Panc1 (cell line): ENCODE measurements around the gene RANBP17. TPM values are rescaled to one million over a fixed set of nuclear protein-coding genes. Genes with fewer than 3 reads are reported as not detected.

Source experiments
- ATAC-seq: fragments of 200-7000 bp; cut with Tn5 transposase; 2 replicates; pipeline ENCODE4 v1.9.1; 2020; ENCODE audit warnings: mild to moderate bottlenecking, moderate library complexity
- BruUV-seq: library from RNA; stranded (reverse); fragments of 400-500 nt; replicated peaks from 2 replicates; lab custom pipeline; 2021; lab: Mats Ljungman, UMichigan
- CTCF ChIA-PET: fragments of 300-600 bp; sonication (Branson Sonifier 250); formaldehyde crosslinking; loops from one replicate; lab custom pipeline; 2022; ENCODE audit warnings: antibody characterized with exemption; lab: Charles Lee
- POLR2A ChIA-PET: fragments of 300-600 bp; sonication (Branson Sonifier 250); formaldehyde crosslinking; loops from one replicate; lab custom pipeline; 2022; ENCODE audit warnings: antibody characterized with exemption; lab: Charles Lee
- DNase-seq: peaks from one replicate; pipeline ENCODE4 v3.0.0-alpha.2; 2010; ENCODE audit warnings: low read depth, low spot score
- H3K27ac ChIP-seq: 2 replicates; pipeline ENCODE4 v1.5.1; 2011; ENCODE audit warnings: mild to moderate bottlenecking, low read length, inconsistent platforms
- H3K27me3 ChIP-seq: fragments of 200-500 bp; sonication (Bioruptor generic); 2 replicates; pipeline ENCODE4 v1.6.0; 2014; ENCODE audit warnings: low read length, inconsistent platforms; ENCODE audit not compliant: control insufficient read depth, insufficient read depth
- H3K36me3 ChIP-seq: fragments of 200-500 bp; sonication (Bioruptor generic); 2 replicates; pipeline ENCODE4 v1.5.1; 2014; ENCODE audit warnings: inconsistent platforms, mild to moderate bottlenecking, low read length, moderate library complexity; ENCODE audit not compliant: control insufficient read depth, insufficient read depth
- H3K4me1 ChIP-seq: 2 replicates; pipeline ENCODE4 v1.5.1; 2011; ENCODE audit warnings: inconsistent platforms, mild to moderate bottlenecking, low read length, moderate library complexity; ENCODE audit not compliant: control insufficient read depth, insufficient read depth
- H3K4me3 ChIP-seq, 2 experiments: 2 replicates each; pipeline ENCODE4 v1.5.1; 2011 to 2012; ENCODE audit warnings: low read depth in 2 of 2, low read length in 2 of 2, mild to moderate bottlenecking in 2 of 2, inconsistent platforms in 1 of 2, moderate library complexity in 1 of 2
- H3K9me3 ChIP-seq: fragments of 200-500 bp; sonication (Bioruptor generic); 2 replicates; pipeline ENCODE4 v1.5.1; 2014; ENCODE audit warnings: low read depth, mild to moderate bottlenecking, inconsistent platforms, low read length, moderate library complexity; ENCODE audit not compliant: control insufficient read depth, insufficient read depth
- CTCF ChIP-seq: fragments of 450-650 bp; IDR thresholded peaks from 2 replicates; pipeline ENCODE4 v1.5.1; 2017; ENCODE audit warnings: mild to moderate bottlenecking
- POLR2AphosphoS5 ChIP-seq: IDR thresholded peaks from 2 replicates; pipeline ENCODE4 v1.6.1; 2012; ENCODE audit warnings: mild to moderate bottlenecking, low read depth, low read length, moderate library complexity
- REST ChIP-seq, 2 experiments: IDR thresholded peaks; 2 replicates each; pipeline ENCODE4 v1.6.1; 2011 to 2012; ENCODE audit warnings: low read depth in 2 of 2, control low read depth in 1 of 2, low read length in 1 of 2, mild to moderate bottlenecking in 1 of 2, moderate library complexity in 1 of 2; ENCODE audit not compliant: insufficient read depth in 1 of 2
- SIN3A ChIP-seq: IDR thresholded peaks from 2 replicates; pipeline ENCODE4 v1.6.1; 2012; ENCODE audit warnings: low read depth, mild to moderate bottlenecking, low read length, moderate library complexity, borderline replicate concordance; ENCODE audit not compliant: insufficient read depth
- TCF7L2 ChIP-seq: IDR thresholded peaks from 2 replicates; pipeline ENCODE4 v1.6.1; 2011; ENCODE audit warnings: mild to moderate bottlenecking, low read depth, low read length, inconsistent platforms
- in situ Hi-C: cut with HindIII; loops from 2 replicates; pipeline ENCODE4 v1.10.0; 2016; ENCODE audit warnings: low sequenced_read_pairs, low pct_unique_long_range_greater_than_20kb
- intact Hi-C: fragments of 100-400 bp; cut with micrococcal nuclease; formaldehyde crosslinking; loops from one replicate; pipeline ENCODE4 v1.10.0; 2022; ENCODE audit not compliant: unreplicated experiment
- total RNA-seq: library from RNA; stranded (reverse); gene quantifications from one replicate; pipeline ENCODE4 v1.2.1, GENCODE V29; 2021; ENCODE audit not compliant: unreplicated experiment

RANBP17 gene
- total RNA-seq, 1 experiment from 2014 or later: not detected

GRCh38 chr5:171102877-171103610, 241.2 kb downstream of the RANBP17 start:
- POLR2A ChIA-PET: no interaction called here
- BruUV-seq: no TSS peak
- Histone ChIP-seq H3K4me3 (no peak overlapping the region), H3K9me3 (no peaks in the 10 kb centered on the region), H3K4me1 (no peaks in the 10 kb centered on the region), H3K27me3 (no peaks in the 10 kb centered on the region), H3K36me3 (no peaks in the 10 kb centered on the region), H3K27ac (no peak overlapping the region)
- CTCF ChIA-PET: no interaction called here
- intact Hi-C loops: no loop called here
- in situ Hi-C loops: no loop called here
- ATAC-seq (no peak), DNase-seq (no peak)
- TF ChIP-seq REST (IDR thresholded peaks at IDR 0.05; ENCODE audit: insufficient read depth in 1 of 2, low read depth in 2 of 2, low read length in 1 of 2): no peak
- no peak for TF ChIP-seq CTCF
- TF ChIP-seq TCF7L2: no peak
- TF ChIP-seq POLR2AphosphoS5: no peak
- TF ChIP-seq SIN3A: no peak

GRCh38 chr5:171107669-171108068, 245.9 kb downstream of the RANBP17 start:
- no peak for TF ChIP-seq REST (IDR thresholded peaks at IDR 0.05; ENCODE audit: insufficient read depth in 1 of 2, low read depth in 2 of 2, low read length in 1 of 2)
- no peak for TF ChIP-seq TCF7L2
- no peak for TF ChIP-seq CTCF
- TF ChIP-seq POLR2AphosphoS5: no peak
- TF ChIP-seq SIN3A: no peak
- DNase-seq (no peak), ATAC-seq (no peak)
- Histone ChIP-seq H3K4me1 (no peaks in the 10 kb centered on the region), H3K4me3 (no peak overlapping the region), H3K27me3 (no peaks in the 10 kb centered on the region), H3K36me3 (no peaks in the 10 kb centered on the region), H3K27ac (no peak overlapping the region), H3K9me3 (no peaks in the 10 kb centered on the region)
- intact Hi-C loops (no loop called here), in situ Hi-C loops (no loop called here)
- no TSS peak for BruUV-seq
- ChIA-PET POLR2A (no interaction called here), CTCF (no interaction called here)
